ENCODE data around the gene GPR83.
A peak's percentile ranks its signal among the peaks of the same experiment; 100 is the strongest.
"Not testable (repeated sequence)": the region's sequence is repeated elsewhere in the genome, so short reads cannot be mapped to it uniquely, and the experiment has no call there.

The GPR83 gene

DNA sequence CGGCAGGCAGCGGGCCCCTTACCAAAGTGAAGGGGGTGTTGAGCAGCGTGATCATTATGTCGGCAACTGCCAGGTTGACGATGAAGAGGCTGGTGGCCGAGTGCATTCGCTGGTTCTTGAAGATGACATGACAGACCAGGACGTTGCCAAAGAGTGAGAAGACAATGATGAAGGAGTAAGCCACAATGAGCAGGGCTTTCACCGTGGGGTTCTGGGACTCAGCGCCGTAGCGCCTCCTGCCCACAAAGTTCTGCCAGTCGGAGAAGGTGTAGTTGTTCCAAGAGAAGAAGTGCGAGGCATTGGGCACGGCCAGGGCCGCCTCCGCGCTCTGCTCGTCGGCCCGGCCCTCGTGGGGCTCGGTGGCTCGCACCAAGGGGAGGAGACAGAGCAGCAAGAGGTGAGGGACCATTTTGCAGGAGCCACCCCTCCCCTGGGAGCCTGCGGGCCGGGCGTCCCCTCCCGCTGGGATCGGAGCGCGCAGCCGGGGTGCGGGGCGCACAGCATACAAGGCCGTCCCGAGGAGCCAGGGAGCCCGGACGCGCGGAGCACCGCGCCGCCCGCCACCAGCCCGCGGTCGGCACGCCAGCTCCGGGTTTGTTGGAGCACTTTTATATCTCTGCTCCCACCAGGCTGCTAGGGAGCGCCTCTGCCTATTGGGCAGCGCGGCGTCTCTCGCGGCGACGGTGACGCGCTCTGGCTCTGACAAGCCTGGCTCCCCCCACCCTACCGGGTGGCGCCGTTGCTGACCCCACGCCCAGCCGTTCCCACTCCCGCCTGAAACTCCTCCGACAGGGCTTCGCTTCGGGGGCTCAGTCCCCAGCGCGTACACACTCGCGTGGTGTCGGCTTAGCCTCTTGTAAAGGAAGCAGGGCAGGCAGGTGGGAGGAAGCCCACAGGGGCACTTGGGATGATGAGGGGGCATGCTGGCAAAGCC lies at the start of gene GPR83:
TSS of gene GPR83 (minus strand) at position 581 of the 934 bp plus-strand sequence. CDS start at position 409, 172 bp downstream.
- peak; percentile 39 for DNase-seq

DNA sequence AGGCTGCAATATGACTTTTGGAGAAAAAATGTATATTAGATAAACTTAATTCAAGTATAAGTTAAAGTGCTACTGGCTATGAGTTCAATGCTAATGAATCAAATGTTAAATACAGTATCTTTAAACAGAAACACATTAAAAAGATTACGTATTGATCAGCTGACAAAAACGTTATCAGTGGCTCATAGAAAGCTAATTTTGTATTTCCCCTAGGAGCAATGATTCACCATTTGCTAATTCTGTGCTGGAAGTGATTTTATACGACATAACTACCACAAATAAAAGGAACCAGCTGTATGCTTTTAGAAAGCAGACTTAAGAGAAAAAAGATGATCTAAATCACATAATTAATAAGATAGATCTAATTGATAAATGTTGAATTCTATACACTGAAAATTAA lies 48.8 kb upstream of the GPR83 start:
- DNase-seq = no peak

DNA sequence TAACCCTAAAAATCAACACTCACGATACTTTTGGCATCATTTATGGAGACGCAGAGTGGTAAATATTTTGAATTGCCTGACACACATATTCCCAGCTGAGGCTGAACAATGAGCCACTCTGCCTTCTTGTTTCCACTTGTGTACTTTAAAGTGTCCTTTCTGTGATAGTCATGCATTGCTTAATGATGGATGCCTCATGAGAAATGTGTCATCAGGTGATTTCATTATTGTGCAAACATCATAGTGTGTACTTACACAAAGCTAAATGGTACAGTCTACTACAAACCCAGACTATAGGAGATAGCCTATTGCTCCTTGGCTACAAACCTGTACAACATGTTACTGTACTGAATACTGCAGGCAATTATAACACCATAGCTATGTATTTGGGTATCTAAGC lies 48.2 kb upstream of the GPR83 start:
- no peak for DNase-seq

DNA sequence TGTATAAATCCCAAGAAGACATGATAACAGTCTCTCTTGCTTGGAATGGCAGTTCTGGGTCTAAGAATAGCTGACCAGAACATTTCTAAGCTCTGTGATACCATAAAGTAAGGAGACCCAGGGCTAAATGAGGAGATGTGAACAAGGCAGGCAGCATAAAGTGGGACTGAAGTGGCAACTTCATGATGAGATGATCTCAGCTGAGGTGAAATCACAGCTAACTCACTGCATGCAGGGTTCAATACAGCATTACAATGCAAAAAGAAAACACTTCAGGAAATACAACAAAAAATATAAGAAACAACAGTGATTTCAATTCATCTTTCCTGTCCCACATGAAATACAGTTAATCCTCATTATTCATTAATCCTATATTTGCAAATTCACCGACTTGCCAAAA lies 47.8 kb upstream of the GPR83 start:
- no peak for DNase-seq

DNA sequence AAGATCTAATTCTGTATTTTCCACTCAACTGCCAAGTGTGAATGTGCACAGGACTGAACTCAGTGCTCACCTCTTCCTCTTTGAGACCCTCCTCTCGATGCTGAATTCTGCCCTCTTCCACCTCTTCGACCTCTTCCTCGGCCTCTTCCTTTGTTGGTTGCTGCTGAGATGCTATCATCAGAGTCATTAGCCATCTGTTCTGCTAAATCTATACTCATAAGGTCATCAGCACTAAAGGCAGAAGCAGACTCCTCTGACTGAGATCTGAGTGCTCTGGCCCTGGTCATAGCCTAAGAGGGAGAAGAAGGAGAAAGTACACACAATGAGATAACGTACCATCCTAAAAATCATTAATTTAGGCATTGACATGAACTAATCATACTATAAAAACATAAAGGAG lies 45.9 kb upstream of the GPR83 start:
- DNase-seq = no peak

DNA sequence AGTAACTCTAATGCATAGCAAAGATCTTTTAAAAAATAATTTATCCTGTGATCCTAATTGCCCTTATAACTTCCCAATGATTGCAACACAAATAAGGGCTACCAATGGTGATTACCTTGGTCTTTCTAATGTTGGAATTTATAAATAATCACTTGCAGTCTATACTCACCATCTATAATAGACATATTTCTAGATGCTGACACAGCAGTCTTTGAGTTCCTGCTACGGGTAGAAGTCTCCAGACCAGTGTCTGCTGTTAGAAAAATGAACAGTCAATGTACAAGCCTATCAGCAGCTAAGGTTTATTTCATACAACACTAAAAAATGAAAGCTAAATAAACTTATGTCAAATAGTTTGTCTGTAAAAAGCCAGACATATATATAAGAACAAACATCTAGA lies 44.4 kb upstream of the GPR83 start:
- no peak for DNase-seq

DNA sequence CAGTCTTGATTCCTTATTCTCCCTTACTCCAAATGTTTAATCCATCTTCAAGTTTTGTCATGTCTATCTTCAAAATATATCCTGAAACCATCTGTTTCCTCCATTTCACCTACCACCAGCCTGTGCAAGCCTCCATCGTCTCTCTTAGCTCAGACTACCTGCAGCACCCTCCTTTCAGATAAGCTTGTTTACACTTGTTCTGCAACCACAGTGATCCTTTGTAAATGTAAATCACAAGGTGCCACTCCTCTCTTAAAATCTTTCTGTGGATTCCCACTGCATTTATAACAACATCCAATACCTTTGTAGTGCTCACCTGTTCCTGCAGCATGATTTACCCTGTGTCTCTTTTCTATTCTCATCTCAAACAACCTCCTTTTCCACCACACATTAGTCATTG lies 31.8 kb upstream of the GPR83 start:
- DNase-seq = no peak

DNA sequence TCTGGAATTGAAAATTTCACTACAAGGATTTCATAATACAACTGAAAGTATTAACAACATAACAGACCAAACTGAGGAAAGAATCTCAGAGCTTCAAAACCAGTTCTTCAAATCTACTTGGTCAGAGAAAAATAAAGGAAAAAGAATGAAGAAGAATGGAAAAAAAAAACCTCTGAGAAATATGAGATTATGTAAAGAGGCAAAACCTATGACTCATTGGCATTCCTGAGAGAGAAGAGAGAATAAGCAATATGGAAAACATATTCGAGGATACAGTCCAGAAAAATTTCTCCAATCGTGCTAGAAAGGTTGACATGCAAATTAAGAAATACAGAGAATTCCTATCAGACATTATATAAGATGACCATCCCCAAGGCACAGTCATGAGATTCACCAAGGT lies 23.4 kb upstream of the GPR83 start:
- DNase-seq = no peak

DNA sequence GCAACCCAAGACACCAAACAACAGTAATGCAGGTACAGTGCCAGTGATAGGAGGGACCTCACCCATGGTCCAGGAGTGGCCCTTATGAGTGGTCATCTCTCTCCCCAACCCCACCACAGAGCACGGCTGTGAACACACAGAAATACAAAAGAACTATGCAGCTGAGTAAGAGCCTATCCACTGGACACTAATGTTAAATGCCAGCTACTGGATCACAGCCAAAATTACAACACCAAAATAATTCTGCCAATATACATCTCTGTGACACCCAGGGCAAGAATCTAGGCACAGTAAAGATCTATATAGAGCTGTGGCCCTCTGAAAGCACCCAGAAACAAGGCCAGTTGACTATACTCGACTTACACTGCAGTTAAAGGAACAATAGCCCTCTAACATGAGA lies 22.8 kb upstream of the GPR83 start:
- no peak for DNase-seq

DNA sequence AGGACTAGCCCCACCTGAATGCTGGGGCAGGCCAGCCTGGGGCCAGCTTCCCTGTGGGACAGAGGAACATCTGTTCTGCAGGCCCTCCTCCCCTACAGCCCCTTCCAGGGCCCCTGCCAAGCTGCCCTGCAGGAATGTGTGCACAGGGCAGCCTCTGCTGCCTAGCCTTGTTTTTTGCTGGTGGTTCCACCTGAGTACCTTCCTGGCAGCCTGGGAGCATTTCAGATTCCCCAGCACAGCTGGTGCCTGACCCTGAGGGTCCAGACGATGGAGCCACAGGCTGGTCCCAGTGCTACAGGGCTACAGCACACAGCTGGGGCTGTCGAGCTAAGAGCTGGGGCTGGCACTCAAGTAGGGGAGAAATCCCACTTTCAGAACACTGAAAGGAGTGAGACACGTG lies 22.3 kb upstream of the GPR83 start:
- DNase-seq = no peak

DNA sequence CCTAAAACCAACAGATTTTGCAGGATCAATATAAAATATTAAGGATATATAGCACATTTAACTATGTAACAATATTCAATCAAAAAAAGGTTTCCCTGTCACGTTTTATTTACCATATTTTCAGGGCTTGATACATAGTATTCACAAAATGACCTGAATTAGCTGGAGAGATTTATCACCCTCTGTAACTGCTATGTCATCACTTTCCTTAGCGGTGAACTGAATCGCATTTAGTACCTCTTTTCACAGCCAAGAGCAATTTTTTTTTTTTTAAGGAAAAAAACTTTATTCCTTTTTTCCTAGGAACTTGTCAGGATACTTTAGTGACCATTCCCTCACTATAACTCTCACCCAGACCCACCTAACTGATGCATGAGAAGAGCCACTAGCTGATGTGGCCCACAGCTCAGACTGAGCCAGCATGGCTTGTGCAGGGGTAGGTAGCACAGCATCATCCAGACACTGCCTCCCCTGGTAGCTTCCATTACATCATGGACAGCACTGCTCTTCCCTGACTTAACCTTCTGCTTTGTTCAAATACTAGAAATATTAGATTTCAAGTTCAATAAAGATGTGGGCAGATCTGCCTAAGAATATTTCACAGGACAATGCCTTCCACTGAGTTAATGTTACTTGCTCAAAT lies 17.0 kb upstream of the GPR83 start:
- DNase-seq = no peak

DNA sequence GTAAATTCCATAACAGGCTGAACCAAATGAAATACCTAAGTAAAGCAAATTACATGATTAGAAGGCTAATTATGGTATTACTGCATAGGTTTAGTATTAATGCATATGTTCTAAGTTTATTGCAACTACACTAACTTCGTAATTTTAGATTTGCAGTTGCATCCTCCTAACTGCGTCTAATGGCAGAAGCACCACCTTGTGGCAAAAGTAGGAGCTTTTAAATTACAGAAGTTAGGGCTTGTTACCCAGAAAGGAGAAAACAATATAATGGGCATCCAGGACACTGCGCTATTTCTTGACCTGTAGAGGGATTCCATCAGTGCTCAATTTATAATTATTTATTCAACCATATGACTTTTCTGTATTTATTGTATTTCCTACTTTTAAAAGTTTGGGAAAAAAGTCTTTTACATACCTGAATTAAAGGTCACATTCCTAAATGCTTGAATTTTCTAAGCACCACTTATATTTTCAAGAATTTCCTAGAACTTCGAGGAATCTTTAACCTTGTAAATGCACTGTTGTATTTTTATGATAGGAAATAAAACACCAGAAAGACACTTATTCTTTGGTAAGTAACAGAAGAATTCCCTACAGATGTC lies 16.3 kb upstream of the GPR83 start:
- DNase-seq = no peak

DNA sequence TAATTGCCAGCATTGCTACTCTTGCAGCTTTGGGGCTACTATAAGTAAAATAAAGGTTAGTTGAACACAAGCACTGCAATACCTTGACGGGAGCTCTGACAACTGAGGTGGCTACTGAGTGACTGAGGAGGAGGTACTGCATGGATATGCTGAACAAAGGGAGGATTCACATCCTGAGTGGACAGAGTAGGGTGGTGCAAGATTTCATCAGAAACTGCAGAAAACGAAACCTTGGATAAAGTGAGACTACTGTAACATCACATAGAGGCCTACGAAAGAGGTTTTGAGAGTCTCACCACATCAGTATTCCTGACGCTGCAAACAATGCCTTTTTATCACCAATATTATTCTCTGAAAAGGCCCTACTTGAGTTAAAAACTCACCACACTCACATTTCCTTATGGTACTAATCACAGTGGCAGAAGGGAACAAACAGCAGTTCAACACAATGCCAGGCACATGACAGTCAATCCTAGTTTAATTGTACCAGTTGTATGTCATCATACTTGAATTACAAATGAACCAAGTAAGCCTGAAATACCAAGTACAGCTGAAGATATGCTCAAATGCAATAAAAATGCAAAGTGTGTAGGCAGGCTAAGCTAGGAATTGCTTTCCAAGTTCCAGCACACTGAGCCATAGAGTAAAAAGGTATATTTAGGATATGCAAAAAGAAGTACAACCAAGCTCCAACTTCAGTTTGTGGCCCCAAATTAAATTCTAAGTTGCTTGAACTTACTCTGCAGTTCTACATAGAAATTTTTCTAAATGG lies 4.0 kb upstream of the GPR83 start:
- DNase-seq = no peak

DNA sequence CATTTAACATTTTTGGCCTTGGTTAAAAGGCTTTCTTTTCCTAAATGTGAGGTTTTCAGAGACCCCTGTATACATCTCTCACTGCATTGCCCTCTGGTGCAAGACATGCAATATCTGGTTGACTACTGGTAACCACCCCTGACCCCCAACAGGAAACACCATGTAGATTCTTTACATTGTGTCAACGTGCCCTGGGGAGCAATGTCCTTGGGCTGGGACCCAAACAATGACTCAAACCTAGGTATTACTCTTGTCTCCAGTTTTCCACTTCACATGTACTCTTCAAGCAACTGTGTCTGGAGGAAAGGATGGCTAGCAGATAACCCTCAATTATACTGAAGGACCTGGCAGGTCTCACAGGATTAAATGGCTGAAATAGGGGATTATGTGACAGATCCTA lies 1.1 kb upstream of the GPR83 start:
- DNase-seq = no peak

DNA sequence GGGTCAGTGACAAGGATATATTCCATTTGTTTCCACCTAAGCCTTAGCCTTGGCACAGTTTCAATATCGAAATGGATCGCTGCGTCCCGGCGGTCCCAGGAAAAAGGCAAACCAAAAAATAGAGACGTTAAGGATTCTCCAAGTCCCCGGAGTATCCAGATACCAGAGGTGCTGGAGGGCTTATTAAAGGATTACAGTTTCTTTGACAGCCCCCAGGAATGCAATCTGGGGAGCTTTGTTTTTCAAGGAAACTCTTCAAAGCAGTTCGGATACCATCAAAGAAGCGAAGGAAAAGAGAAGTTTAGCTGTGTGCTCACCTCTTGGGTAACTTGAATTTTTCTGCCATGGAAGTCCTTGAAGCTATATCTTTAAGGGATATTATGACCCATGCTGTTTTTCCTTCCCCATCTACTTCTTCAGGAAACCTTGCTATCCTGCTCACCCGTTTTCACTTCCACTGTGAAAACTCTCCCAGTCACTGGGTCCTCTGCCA lies 600 bp upstream of the GPR83 start:
- DNase-seq = no peak

DNA sequence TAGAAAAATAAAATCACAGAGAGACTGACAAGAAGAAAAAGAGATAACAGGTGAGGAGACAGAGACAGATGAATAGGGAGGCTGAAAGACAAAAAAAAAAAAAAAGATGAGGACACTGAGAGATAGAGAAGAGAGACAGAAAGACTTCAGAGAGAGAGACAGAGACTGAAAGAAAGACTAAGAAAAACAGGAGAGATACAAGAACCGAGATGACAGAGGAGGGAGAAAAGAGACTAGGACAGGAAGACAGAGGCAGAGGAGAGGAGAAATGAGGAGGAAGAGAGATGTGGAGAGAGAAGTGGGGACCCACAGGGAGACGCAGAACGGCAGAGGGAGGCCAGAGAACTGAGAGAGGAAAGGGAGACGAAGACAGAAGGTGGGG lies 771 bp downstream of the GPR83 start:
- DNase-seq = no peak

DNA sequence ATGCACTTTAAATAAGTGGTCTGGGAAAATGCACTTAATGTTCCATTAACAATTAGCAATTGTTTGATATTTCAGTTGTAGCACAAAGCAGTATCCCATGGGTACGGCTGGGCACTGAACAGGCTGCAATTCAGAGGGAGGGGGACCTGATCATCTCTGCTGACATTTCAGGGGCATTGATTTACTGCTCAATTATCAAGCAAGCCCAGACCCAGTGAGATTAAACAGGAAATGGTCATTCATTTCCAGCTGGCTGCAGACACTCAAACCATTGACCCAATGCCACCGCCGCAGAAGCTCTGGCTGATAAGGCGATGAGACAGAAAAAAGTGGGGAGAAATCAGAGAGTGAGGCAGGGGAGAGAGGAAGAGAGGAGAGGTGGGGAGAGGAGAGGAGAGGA lies 1.2 kb downstream of the GPR83 start:
- DNase-seq = no peak

DNA sequence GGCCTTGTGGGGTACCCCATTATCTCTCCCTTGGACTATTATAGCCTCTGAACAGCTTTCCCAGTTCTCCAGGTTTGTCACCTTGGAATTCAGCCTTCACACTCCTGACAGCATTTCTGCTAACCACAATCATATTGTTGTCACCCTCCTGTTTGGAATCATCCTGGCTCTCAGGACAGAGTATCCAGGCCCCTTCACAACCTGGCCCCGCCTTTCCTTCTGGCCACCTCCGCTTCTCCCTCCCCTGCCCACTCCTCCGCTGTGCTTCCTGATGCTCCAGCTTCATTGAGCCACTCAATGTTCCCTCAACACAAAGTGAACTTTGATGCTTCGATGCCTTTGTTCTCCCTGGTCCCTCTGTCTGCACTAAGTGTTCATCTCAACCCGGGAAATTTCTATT lies 3.1 kb downstream of the GPR83 start:
- DNase-seq = no peak

DNA sequence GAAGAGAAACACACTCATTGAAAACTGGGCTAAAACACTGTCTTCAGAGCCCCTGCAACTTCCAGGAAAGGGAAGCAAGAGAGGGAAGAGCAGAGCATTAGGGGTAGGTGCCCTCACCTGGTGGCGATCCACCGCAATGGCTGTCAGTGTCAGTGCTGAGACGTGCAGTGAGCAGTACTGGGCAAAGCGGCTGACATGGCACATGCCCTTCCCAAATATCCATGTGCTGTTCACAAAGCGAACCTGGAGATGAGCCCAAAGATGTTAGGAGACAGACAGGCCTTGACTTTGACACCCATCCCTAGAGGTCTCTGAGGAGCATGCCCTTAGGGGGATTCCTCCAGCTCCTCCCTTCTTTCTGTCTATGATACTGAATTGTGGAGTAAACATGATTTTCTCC lies 4.9 kb downstream of the GPR83 start:
- no peak for DNase-seq

DNA sequence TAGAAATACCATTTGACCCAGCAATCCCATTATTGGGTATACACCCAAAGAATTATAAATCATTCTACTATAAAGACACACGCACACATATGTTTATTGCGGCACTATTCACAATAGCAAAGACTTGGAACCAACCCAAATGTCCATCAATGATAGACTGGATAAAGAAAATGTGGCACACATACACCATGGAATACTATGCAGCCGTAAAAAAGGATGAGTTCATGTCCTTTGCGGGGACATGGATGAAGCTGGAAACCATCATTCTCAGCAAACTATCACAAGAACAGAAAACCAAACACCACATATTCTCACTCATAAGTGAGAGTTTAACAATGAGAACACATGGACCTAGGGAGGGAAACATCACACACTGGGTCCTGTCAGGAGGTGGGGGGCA lies 9.3 kb downstream of the GPR83 start:
- not testable (repeated sequence) for DNase-seq

DNA sequence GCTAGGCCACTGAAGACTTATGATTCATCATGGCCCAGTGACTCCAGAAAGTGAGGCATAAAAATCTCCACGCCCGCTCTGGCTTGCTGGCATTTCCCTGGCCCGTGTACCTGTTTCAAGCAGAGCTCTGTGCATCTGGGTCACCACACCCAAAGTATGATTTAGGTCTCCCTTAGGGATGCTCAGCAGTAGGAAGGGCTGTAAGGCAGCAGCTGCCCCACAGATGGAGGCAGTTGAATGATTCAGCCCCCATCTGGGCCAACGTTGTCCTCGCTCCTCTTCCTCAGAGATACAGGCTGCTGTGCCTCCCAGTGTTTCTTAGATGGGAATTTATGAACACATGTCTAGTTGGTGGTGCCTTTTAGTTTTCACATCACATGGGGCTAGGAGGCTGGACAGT lies 21.6 kb downstream of the GPR83 start:
- DNase-seq = no peak

DNA sequence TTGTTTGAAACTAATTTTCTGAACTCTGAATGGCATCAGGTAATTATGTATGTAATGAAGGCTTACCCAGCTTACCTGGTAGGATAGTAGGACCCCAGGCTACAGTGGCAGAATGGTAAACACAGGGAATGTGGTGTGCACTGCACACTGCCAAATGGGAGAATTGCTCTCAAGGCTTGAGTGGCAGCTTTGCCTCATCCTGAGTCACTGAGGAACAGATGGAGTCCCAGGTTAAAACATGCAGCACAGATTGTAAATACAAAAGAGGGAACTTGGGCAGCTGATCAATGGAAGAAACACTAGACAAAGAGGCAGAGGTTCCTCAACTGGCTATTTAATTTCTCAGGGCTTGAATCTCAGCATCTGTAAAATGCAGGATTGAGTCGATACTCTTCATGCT lies 24.4 kb downstream of the GPR83 start:
- no peak for DNase-seq

DNA sequence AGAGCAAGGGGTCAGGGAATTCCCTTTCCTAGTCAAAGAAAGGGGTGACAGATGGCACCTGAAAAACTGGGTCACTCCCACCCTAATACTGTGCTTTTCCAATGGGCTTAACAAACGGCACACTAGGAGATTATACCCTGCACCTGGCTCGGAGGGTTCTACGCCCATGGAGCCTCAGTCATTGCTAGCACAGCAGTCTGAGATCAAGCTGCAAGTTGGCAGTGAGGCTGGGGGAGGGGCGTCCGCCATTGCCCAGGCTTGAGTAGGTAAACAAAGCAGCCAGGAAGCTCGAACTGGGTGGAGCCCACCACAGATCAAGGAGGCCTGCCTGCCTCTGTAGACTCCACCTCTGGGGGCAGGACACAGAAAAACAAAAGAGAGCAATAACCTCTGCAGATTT lies 30.6 kb downstream of the GPR83 start:
- not testable (repeated sequence) for DNase-seq
